Muscle layer of duodenum (tissue), 2 donors: ENCODE results near the gene INTS1.

Experiments
- H3K27ac ChIP-seq: one replicate; pipeline ENCODE4 v1.7.0; 2013; ENCODE audit warnings: mild to moderate bottlenecking, low read length
- H3K27me3 ChIP-seq: one replicate; pipeline ENCODE4 v1.7.0; 2013; ENCODE audit warnings: low read depth, mild to moderate bottlenecking, control low read depth, low read length
- H3K36me3 ChIP-seq, 2 donors: one replicate each; pipeline ENCODE4 v1.7.0; 2013; ENCODE audit warnings: low read length in 2 of 2, control low read depth in 1 of 2, mild to moderate bottlenecking in 1 of 2; ENCODE audit not compliant: insufficient read depth in 2 of 2, control insufficient read depth in 1 of 2
- H3K4me1 ChIP-seq, 2 donors: one replicate each; pipeline ENCODE4 v1.7.0; 2013; ENCODE audit warnings: low read length in 2 of 2, mild to moderate bottlenecking in 2 of 2, control low read depth in 1 of 2, moderate library complexity in 1 of 2; ENCODE audit not compliant: insufficient read depth in 2 of 2, control insufficient read depth in 1 of 2
- H3K4me3 ChIP-seq, 2 donors: one replicate each; pipeline ENCODE4 v1.7.0; 2013; ENCODE audit warnings: low read length in 2 of 2, low read depth in 1 of 2, mild to moderate bottlenecking in 1 of 2
- H3K9me3 ChIP-seq, 2 donors: one replicate each; pipeline ENCODE4 v1.7.0; 2013; ENCODE audit warnings: low read length in 2 of 2, control low read depth in 1 of 2, mild to moderate bottlenecking in 1 of 2; ENCODE audit not compliant: control insufficient read depth in 1 of 2
- donor health status: healthy.

Gene INTS1

GRCh38 chr7:1430056-1430845 is 73.9 kb downstream of the INTS1 start:
- Histone ChIP-seq H3K27ac (no peak overlapping the region), H3K4me3 (no peak overlapping the region), H3K27me3 (no peaks in the 10 kb centered on the region), H3K4me1 (peaks cover 0 to 7% of the 10 kb centered on the region in 2 donors), H3K36me3 (no peaks in the 10 kb centered on the region), H3K9me3 (no peaks in the 10 kb centered on the region)

- no peaks in the 10 kb centered on the region for H3K36me3 ChIP-seq
- no peaks in the 10 kb centered on the region for H3K9me3 ChIP-seq
- H3K4me1 ChIP-seq, result peaks cover 0 to 7% of the 10 kb centered on the region in 2 donors
- H3K27me3 ChIP-seq, result no peaks in the 10 kb centered on the region
- no peak overlapping the region for H3K4me3 ChIP-seq
- no peak overlapping the region for H3K27ac ChIP-seq
These were observed 75.2 kb downstream of the INTS1 start for GRCh38 chr7:1428941-1429501.

GRCh38 chr7:1427064-1427657 is 77.0 kb downstream of the INTS1 start:
- Histone ChIP-seq H3K4me1 (peaks cover 0 to 2% of the 10 kb centered on the region in 2 donors), H3K27me3 (peaks cover 7% of the 10 kb centered on the region), H3K27ac (no peak overlapping the region), H3K9me3 (no peaks in the 10 kb centered on the region), H3K4me3 (no peak overlapping the region), H3K36me3 (no peaks in the 10 kb centered on the region)

GRCh38 chr7:1426474-1426873 is 77.7 kb downstream of the INTS1 start:
- no peaks in the 10 kb centered on the region for H3K4me1 ChIP-seq
- no peaks in the 10 kb centered on the region for H3K9me3 ChIP-seq
- H3K4me3 ChIP-seq, result no peak overlapping the region
- H3K36me3 ChIP-seq, result no peaks in the 10 kb centered on the region
- no peak overlapping the region for H3K27ac ChIP-seq
- peaks cover 7% of the 10 kb centered on the region for H3K27me3 ChIP-seq

- H3K4me3 ChIP-seq, result no peak overlapping the region
- peaks cover 7% of the 10 kb centered on the region for H3K27me3 ChIP-seq
- H3K9me3 ChIP-seq, result no peaks in the 10 kb centered on the region
- no peaks in the 10 kb centered on the region for H3K36me3 ChIP-seq
- H3K27ac ChIP-seq, result no peak overlapping the region
- H3K4me1 ChIP-seq, result no peaks in the 10 kb centered on the region
These were observed 78.7 kb downstream of the INTS1 start for GRCh38 chr7:1425292-1426136.

GRCh38 chr7:1424041-1424440 is 80.1 kb downstream of the INTS1 start:
- Histone ChIP-seq H3K36me3 (no peaks in the 10 kb centered on the region), H3K9me3 (no peaks in the 10 kb centered on the region), H3K27me3 (peaks cover 7% of the 10 kb centered on the region), H3K4me3 (no peak overlapping the region), H3K27ac (no peak overlapping the region), H3K4me1 (no peaks in the 10 kb centered on the region)

GRCh38 chr7:1423264-1423811 is 80.9 kb downstream of the INTS1 start:
- Histone ChIP-seq H3K27me3 (peaks cover 7% of the 10 kb centered on the region), H3K4me3 (no peak overlapping the region), H3K27ac (no peak overlapping the region), H3K9me3 (no peaks in the 10 kb centered on the region), H3K4me1 (no peaks in the 10 kb centered on the region), H3K36me3 (no peaks in the 10 kb centered on the region)

- H3K4me1 ChIP-seq, result no peaks in the 10 kb centered on the region
- no peak overlapping the region for H3K4me3 ChIP-seq
- H3K27ac ChIP-seq, result no peak overlapping the region
- H3K9me3 ChIP-seq, result no peaks in the 10 kb centered on the region
- H3K27me3 ChIP-seq, result peaks cover 7% of the 10 kb centered on the region
- no peaks in the 10 kb centered on the region for H3K36me3 ChIP-seq
These were observed 81.5 kb downstream of the INTS1 start for GRCh38 chr7:1422512-1423263.

GRCh38 chr7:1421946-1422345 is 82.2 kb downstream of the INTS1 start:
- H3K9me3 ChIP-seq, result no peaks in the 10 kb centered on the region
- H3K27ac ChIP-seq, result no peak overlapping the region
- H3K27me3 ChIP-seq, result peaks cover 7% of the 10 kb centered on the region
- no peaks in the 10 kb centered on the region for H3K4me1 ChIP-seq
- no peaks in the 10 kb centered on the region for H3K36me3 ChIP-seq
- H3K4me3 ChIP-seq, result no peak overlapping the region

GRCh38 chr7:1421020-1421790 is 83.0 kb downstream of the INTS1 start:
- Histone ChIP-seq H3K4me1 (no peaks in the 10 kb centered on the region), H3K36me3 (no peaks in the 10 kb centered on the region), H3K4me3 (no peak overlapping the region), H3K27ac (no peak overlapping the region), H3K27me3 (peaks cover 7% of the 10 kb centered on the region), H3K9me3 (no peaks in the 10 kb centered on the region)
